G401.6 (cell line): ENCODE results near the gene HERC2.
"Not testable (repeated sequence)": the region's sequence is repeated elsewhere in the genome, so short reads cannot be mapped to it uniquely, and the experiment has no call there.

Source experiments
- FAIRE-seq: peaks from 2 replicates; lab custom pipeline; 2012; peaks lifted over from hg19 to GRCh38; lab: Jason Lieb, UNC

Gene HERC2

GRCh38 chr15:28221696-28222095 is 100.3 kb downstream of the HERC2 start:
- FAIRE-seq, result not testable (repeated sequence)

GRCh38 chr15:28219116-28219515 is 102.9 kb downstream of the HERC2 start:
- no peak for FAIRE-seq

- not testable (repeated sequence) for FAIRE-seq
Observed at GRCh38 chr15:28216946-28217546, 104.9 kb downstream of the HERC2 start.

GRCh38 chr15:28215521-28215920 is 106.5 kb downstream of the HERC2 start:
- not testable (repeated sequence) for FAIRE-seq

- FAIRE-seq, result not testable (repeated sequence)
Observed at GRCh38 chr15:28214006-28214790, 107.8 kb downstream of the HERC2 start.

GRCh38 chr15:28213393-28213792 is 108.6 kb downstream of the HERC2 start:
- not testable (repeated sequence) for FAIRE-seq

- no peak for FAIRE-seq
Observed at GRCh38 chr15:28208583-28208982, 113.4 kb downstream of the HERC2 start.

GRCh38 chr15:28205640-28206039 is 116.3 kb downstream of the HERC2 start:
- FAIRE-seq, result not testable (repeated sequence)

- FAIRE-seq, result not testable (repeated sequence)
Observed at GRCh38 chr15:28203055-28203828, 118.7 kb downstream of the HERC2 start.

GRCh38 chr15:28202124-28202523 is 119.9 kb downstream of the HERC2 start:
- FAIRE-seq, result not testable (repeated sequence)

GRCh38 chr15:28198215-28198614 is 123.8 kb downstream of the HERC2 start:
- FAIRE-seq, result not testable (repeated sequence)

GRCh38 chr15:28197694-28198093 is 124.3 kb downstream of the HERC2 start:
- not testable (repeated sequence) for FAIRE-seq

- not testable (repeated sequence) for FAIRE-seq
Observed at GRCh38 chr15:28196581-28196980, 125.4 kb downstream of the HERC2 start.

- no peak for FAIRE-seq
Observed at GRCh38 chr15:28192772-28193171, 129.2 kb downstream of the HERC2 start.

- no peak for FAIRE-seq
Observed at GRCh38 chr15:28191832-28192231, 130.1 kb downstream of the HERC2 start.

GRCh38 chr15:28190391-28191174 is 131.4 kb downstream of the HERC2 start:
- FAIRE-seq, result no peak

- FAIRE-seq, result no peak
Observed at GRCh38 chr15:28185148-28185895, 136.7 kb downstream of the HERC2 start.

GRCh38 chr15:28184166-28184565 is 137.8 kb downstream of the HERC2 start:
- FAIRE-seq, result no peak

GRCh38 chr15:28182731-28183130 is 139.2 kb downstream of the HERC2 start:
- FAIRE-seq, result no peak

GRCh38 chr15:28182216-28182615 is 139.8 kb downstream of the HERC2 start:
- FAIRE-seq, result no peak

- no peak for FAIRE-seq
Observed at GRCh38 chr15:28181366-28181765, 140.6 kb downstream of the HERC2 start.
